ENCODE results near the gene IGFBPL1. TPM values are rescaled to one million over a fixed set of nuclear protein-coding genes. Genes with fewer than 3 reads are reported as not detected.

Gene IGFBPL1
- total RNA-seq, 1 donor from 2014 or later = 26.7 TPM

- H3K9me3 Mint-ChIP-seq = no peaks in the 10 kb centered on the region
- no peak for DNase-seq (ENCODE audit: extremely low spot score, unreplicated experiment)
- H3K36me3 Mint-ChIP-seq = no peaks in the 10 kb centered on the region
- H3K4me3 Mint-ChIP-seq = no peak overlapping the region
- TF ChIP-seq, protein P1, sequence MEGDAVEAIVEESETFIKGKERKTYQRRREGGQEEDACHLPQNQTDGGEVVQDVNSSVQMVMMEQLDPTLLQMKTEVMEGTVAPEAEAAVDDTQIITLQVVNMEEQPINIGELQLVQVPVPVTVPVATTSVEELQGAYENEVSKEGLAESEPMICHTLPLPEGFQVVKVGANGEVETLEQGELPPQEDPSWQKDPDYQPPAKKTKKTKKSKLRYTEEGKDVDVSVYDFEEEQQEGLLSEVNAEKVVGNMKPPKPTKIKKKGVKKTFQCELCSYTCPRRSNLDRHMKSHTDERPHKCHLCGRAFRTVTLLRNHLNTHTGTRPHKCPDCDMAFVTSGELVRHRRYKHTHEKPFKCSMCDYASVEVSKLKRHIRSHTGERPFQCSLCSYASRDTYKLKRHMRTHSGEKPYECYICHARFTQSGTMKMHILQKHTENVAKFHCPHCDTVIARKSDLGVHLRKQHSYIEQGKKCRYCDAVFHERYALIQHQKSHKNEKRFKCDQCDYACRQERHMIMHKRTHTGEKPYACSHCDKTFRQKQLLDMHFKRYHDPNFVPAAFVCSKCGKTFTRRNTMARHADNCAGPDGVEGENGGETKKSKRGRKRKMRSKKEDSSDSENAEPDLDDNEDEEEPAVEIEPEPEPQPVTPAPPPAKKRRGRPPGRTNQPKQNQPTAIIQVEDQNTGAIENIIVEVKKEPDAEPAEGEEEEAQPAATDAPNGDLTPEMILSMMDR (conservative IDR thresholded peaks at IDR 0.05) = no peak
- H3K4me1 Mint-ChIP-seq (ENCODE audit: unreplicated experiment) = no peaks in the 10 kb centered on the region
- peaks cover 37% of the 10 kb centered on the region for H3K27me3 Mint-ChIP-seq
- H3K27ac Mint-ChIP-seq = no peak overlapping the region
Observed at GRCh38 chr9:38413283-38413682, 11.0 kb downstream of the IGFBPL1 start.

DNA sequence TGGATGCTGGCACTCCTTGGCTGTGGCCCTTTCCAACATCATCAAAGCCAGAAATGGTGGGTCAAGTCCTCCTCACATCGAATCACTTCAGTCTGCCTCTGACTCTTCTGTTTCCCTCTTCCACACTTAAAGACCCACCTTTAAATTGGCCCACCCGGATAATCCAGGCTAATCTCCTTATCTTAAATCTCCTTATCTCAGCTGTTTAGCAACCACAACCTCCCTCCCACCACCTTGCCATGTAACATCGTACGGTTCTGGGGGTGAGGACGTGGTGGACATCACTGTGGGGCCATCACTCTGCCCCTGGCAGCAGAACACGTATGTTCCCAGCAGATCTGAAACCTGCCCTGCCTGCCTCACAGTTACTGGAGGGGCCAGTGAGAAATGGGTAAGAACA lies 11.5 kb downstream of the IGFBPL1 start:
- H3K4me1 Mint-ChIP-seq (ENCODE audit: unreplicated experiment) = no peaks in the 10 kb centered on the region
- H3K27me3 Mint-ChIP-seq = peaks cover 37% of the 10 kb centered on the region
- H3K9me3 Mint-ChIP-seq = no peaks in the 10 kb centered on the region
- no peak overlapping the region for H3K4me3 Mint-ChIP-seq
- no peak overlapping the region for H3K27ac Mint-ChIP-seq
- TF ChIP-seq, protein P1 (conservative IDR thresholded peaks at IDR 0.05) = no peak
- H3K36me3 Mint-ChIP-seq = no peaks in the 10 kb centered on the region
- no peak for DNase-seq (ENCODE audit: extremely low spot score, unreplicated experiment)

DNA sequence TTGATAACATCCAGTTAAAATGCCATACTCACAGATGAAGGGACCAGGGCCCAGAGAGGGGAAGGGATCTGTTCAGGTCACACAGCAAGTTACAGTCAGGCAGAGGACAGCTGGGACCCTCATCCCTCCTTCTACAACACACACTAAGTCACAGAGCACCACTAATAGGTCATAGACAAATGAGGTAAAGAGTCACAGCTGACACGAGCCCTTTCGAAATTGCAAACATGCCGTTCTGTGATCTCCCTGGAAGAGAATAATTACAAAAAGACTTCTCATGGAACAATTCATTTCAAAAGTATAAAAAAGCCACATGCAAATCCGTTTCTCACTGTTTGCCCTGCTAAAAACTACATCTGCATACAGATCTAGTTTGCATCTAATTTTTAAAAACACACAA lies 15.5 kb downstream of the IGFBPL1 start:
- no peak for DNase-seq (ENCODE audit: extremely low spot score, unreplicated experiment)
- H3K27me3 Mint-ChIP-seq = peaks cover 27% of the 10 kb centered on the region
- no peaks in the 10 kb centered on the region for H3K36me3 Mint-ChIP-seq
- no peak overlapping the region for H3K27ac Mint-ChIP-seq
- H3K9me3 Mint-ChIP-seq = no peaks in the 10 kb centered on the region
- no peaks in the 10 kb centered on the region for H3K4me1 Mint-ChIP-seq (ENCODE audit: unreplicated experiment)
- no peak overlapping the region for H3K4me3 Mint-ChIP-seq
- TF ChIP-seq, protein P1 (conservative IDR thresholded peaks at IDR 0.05) = no peak

- no peaks in the 10 kb centered on the region for H3K36me3 Mint-ChIP-seq
- TF ChIP-seq, protein P1 (conservative IDR thresholded peaks at IDR 0.05) = no peak
- H3K4me3 Mint-ChIP-seq = no peak overlapping the region
- no peak for DNase-seq (ENCODE audit: extremely low spot score, unreplicated experiment)
- H3K27me3 Mint-ChIP-seq = peaks cover 31% of the 10 kb centered on the region
- H3K9me3 Mint-ChIP-seq = no peaks in the 10 kb centered on the region
- H3K4me1 Mint-ChIP-seq (ENCODE audit: unreplicated experiment) = peaks cover 7% of the 10 kb centered on the region
- H3K27ac Mint-ChIP-seq = no peak overlapping the region
Observed at GRCh38 chr9:38406476-38407186, 17.6 kb downstream of the IGFBPL1 start.

DNA sequence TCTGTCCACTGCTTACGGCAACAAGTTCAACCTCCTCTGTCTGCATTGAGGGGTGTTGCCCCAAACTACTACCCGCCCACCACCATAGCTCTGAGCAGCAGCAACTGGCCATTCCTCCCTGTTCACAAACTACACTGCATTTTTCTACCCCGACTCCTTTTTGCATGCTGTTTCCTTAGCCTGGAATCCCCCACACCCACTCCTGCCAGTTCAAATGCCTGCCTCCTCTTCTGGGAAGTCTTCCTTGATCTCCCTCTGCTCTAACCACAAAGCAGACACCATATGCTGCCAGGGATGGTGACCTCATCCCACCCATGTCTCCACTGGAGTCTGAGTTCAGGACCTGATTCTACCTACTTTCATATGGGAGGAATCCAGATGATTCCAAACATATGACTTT lies 18.5 kb downstream of the IGFBPL1 start:
- Mint-ChIP-seq H3K27me3 (peaks cover 25% of the 10 kb centered on the region), H3K36me3 (no peaks in the 10 kb centered on the region), H3K27ac (no peak overlapping the region), H3K9me3 (no peaks in the 10 kb centered on the region), H3K4me3 (no peak overlapping the region), H3K4me1 (ENCODE audit: unreplicated experiment) (peaks cover 7% of the 10 kb centered on the region)
- TF ChIP-seq, protein P1 (conservative IDR thresholded peaks at IDR 0.05) = no peak
- no peak for DNase-seq (ENCODE audit: extremely low spot score, unreplicated experiment)

Measured in type B pancreatic cell (in vitro differentiated cells).